ENCODE data around the gene DLG4. TPM values are rescaled to one million over a fixed set of nuclear protein-coding genes. Genes with fewer than 3 reads are reported as not detected.

The DLG4 gene
- total RNA-seq, 1 experiment from 2014 or later = 38.3 TPM

DNA sequence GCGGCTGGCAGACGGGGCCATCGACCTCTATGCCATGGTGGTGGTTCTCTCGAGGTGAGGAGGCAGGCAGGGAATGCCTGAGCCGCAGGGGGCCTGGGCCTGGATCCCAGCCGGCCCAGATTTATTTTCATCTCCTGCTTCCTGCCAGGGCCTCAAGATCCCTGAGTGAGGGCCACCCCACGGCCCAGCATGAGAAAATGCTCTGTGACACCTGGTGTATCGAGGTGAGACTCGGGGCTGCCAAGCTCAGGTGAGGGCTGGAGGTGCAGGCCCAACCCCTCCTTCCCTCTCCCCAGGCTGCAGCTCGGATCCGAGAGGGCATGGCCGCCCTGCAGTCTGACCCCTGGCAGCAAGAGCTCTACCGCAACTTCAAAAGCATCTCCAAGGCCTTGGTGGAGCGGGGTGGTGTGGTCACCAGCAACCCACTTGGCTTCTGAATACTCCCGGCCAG, 5.0 kb upstream of the DLG4 start:
- Histone ChIP-seq H3K4me1 (ENCODE audit: insufficient read depth, low read length) (no peaks in the 10 kb centered on the region), H4K8ac (replicated peaks; ENCODE audit: insufficient read length, low read depth, low read length) (no peak overlapping the region), H3K79me2 (ENCODE audit: insufficient read depth, low read length) (no peaks in the 10 kb centered on the region), H3K4me2 (ENCODE audit: insufficient read depth, insufficient read length, low read length) (no peak overlapping the region), H3K9me3 (ENCODE audit: control insufficient read depth, low read depth, low read length) (no peaks in the 10 kb centered on the region), H2BK20ac (ENCODE audit: low read depth, low read length, poor library complexity, severe bottlenecking) (no peak overlapping the region), H3K27me3 (ENCODE audit: insufficient read depth, low read length) (no peaks in the 10 kb centered on the region), H3K56ac (ENCODE audit: insufficient read length, low read depth, low read length) (no peak overlapping the region), H2BK5ac (ENCODE audit: insufficient read length, low read length) (no peak overlapping the region), H4K5ac (ENCODE audit: insufficient read length, low read depth, low read length) (no peak overlapping the region), H2AFZ (ENCODE audit: low read length) (no peak overlapping the region), H3K14ac (ENCODE audit: insufficient read depth, low read length) (no peak overlapping the region), H3K9ac (ENCODE audit: extremely low read depth, insufficient read length, low read length) (no peak overlapping the region), H2BK120ac (ENCODE audit: low read depth, low read length, poor library complexity, severe bottlenecking) (no peak overlapping the region), H2BK15ac (ENCODE audit: low read depth, low read length) (no peak overlapping the region), H3T11ph (ENCODE audit: low read length) (no peak overlapping the region), H3K23ac (ENCODE audit: insufficient read length, low read depth, low read length) (no peak overlapping the region), H3K4ac (ENCODE audit: low read depth, low read length) (no peak overlapping the region), H3K27ac (ENCODE audit: insufficient read length, low read depth, low read length) (no peak overlapping the region), H2BK12ac (ENCODE audit: insufficient read length, low read depth, low read length) (no peak overlapping the region), H3K23me2 (ENCODE audit: insufficient read length, low read depth, low read length, poor library complexity, severe bottlenecking) (peaks cover 5% of the 10 kb centered on the region), H4K20me1 (ENCODE audit: control insufficient read depth, insufficient read depth, insufficient read length) (no peaks in the 10 kb centered on the region), H3K18ac (ENCODE audit: insufficient read length, low read depth, low read length) (no peak overlapping the region), H2AK5ac (ENCODE audit: insufficient read length, low read length) (no peak overlapping the region), H4K91ac (ENCODE audit: insufficient read length, low read depth, low read length) (no peak overlapping the region), H3K79me1 (ENCODE audit: insufficient read depth, low read depth, low read length, poor library complexity, severe bottlenecking) (no peaks in the 10 kb centered on the region)
- Mint-ChIP-seq H3K27me3 (ENCODE audit: low read depth) (peaks cover 1% of the 10 kb centered on the region; the same call in 1 of the 2 replicates), H3K9me3 (no peaks in the 10 kb centered on the region; a peak in 1 of 5 replicates), H3K27ac (no peak overlapping the region; a peak in 2 of 7 replicates), H3K36me3 (ENCODE audit: insufficient read depth in 1 of 3, low read depth in 3 of 3) (peaks cover 37 to 85% (median 74%) of the 10 kb centered on the region in 3 experiments; a peak in 6 of 7 replicates), H3K4me1 (peaks cover 14 to 18% of the 10 kb centered on the region in 2 experiments), H3K4me3 (no peak overlapping the region)
- no peak for DNase-seq
- WGBS (ENCODE audit: extremely low coverage, insufficient read length, low lambda C conversion rate) = no CpG with 5 or more reads among the region's 15 CpGs
- TF ChIP-seq, protein P1, sequence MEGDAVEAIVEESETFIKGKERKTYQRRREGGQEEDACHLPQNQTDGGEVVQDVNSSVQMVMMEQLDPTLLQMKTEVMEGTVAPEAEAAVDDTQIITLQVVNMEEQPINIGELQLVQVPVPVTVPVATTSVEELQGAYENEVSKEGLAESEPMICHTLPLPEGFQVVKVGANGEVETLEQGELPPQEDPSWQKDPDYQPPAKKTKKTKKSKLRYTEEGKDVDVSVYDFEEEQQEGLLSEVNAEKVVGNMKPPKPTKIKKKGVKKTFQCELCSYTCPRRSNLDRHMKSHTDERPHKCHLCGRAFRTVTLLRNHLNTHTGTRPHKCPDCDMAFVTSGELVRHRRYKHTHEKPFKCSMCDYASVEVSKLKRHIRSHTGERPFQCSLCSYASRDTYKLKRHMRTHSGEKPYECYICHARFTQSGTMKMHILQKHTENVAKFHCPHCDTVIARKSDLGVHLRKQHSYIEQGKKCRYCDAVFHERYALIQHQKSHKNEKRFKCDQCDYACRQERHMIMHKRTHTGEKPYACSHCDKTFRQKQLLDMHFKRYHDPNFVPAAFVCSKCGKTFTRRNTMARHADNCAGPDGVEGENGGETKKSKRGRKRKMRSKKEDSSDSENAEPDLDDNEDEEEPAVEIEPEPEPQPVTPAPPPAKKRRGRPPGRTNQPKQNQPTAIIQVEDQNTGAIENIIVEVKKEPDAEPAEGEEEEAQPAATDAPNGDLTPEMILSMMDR (conservative IDR thresholded peaks at IDR 0.05) = no peak

Data from H9 (cell line).